MCF 10A (cell line): ENCODE results near the gene KDM4C. TPM values are rescaled to one million over a fixed set of nuclear protein-coding genes. Genes with fewer than 3 reads are reported as not detected.

Source experiments
- BruUV-seq: library from RNA; stranded (reverse); fragments of 400-500 nt; replicated peaks from 2 replicates; lab custom pipeline; 2021; lab: Mats Ljungman, UMichigan
- CTCF ChIA-PET: fragments of 300-600 bp; sonication (Branson Sonifier 250); formaldehyde crosslinking; extraction: SDS; loops from one replicate; lab custom pipeline; 2021; ENCODE audit warnings: antibody characterized with exemption, inconsistent platforms; lab: Yijun Ruan, JAX
- POLR2A ChIA-PET: fragments of 300-600, 350-650 bp; sonication (Branson Sonifier 250); formaldehyde crosslinking; extraction: SDS; loops from one replicate; lab custom pipeline; 2020; ENCODE audit warnings: antibody characterized with exemption, inconsistent platforms; lab: Yijun Ruan, JAX
- DNase-seq: peaks from one replicate; pipeline ENCODE4 v3.0.0-alpha.2; 2018; ENCODE audit not compliant: unreplicated experiment
- H3K27ac Mint-ChIP-seq: one replicate; pipeline ENCODE4 v1.8.0; 2022; ENCODE audit warnings: mild to moderate bottlenecking, low read depth, mixed read lengths; ENCODE audit not compliant: unreplicated experiment
- H3K27me3 Mint-ChIP-seq: one replicate; pipeline ENCODE4 v1.8.0; 2022; ENCODE audit warnings: mixed read lengths; ENCODE audit not compliant: insufficient read depth, unreplicated experiment
- H3K36me3 Mint-ChIP-seq: one replicate; pipeline ENCODE4 v1.8.0; 2022; ENCODE audit warnings: mild to moderate bottlenecking, moderate library complexity, mixed read lengths; ENCODE audit not compliant: insufficient read depth, unreplicated experiment
- H3K4me1 Mint-ChIP-seq: one replicate; pipeline ENCODE4 v1.8.0; 2022; ENCODE audit warnings: mixed read lengths; ENCODE audit not compliant: insufficient read depth, unreplicated experiment
- H3K4me3 Mint-ChIP-seq: one replicate; pipeline ENCODE4 v1.8.0; 2022; ENCODE audit warnings: mild to moderate bottlenecking, moderate library complexity, mixed read lengths; ENCODE audit not compliant: unreplicated experiment
- H3K9me3 Mint-ChIP-seq: one replicate; pipeline ENCODE4 v1.8.0; 2022; ENCODE audit warnings: mixed read lengths; ENCODE audit not compliant: unreplicated experiment
- CTCF ChIP-seq: fragments of 200-600 bp; IDR thresholded peaks from one replicate; pipeline ENCODE4 v1.8.0; 2022; ENCODE audit warnings: antibody characterized with exemption, mild to moderate bottlenecking; ENCODE audit not compliant: unreplicated experiment
- intact Hi-C: fragments of 100-400 bp; cut with micrococcal nuclease; formaldehyde crosslinking; loops from 2 replicates; pipeline ENCODE4 v1.14.1; 2022
- total RNA-seq: library from RNA; stranded (reverse); gene quantifications from 2 replicates; pipeline ENCODE4 v1.2.3, GENCODE V29; 2022

The KDM4C gene
- total RNA-seq, 1 experiment from 2014 or later: 29.5 TPM

- Mint-ChIP-seq H3K9me3 (peaks cover 3% of the 10 kb centered on the region), H3K4me3 (no peak overlapping the region), H3K27me3 (no peaks in the 10 kb centered on the region), H3K36me3 (no peaks in the 10 kb centered on the region), H3K27ac (no peak overlapping the region), H3K4me1 (peaks cover 2% of the 10 kb centered on the region)
- intact Hi-C loops: no loop called here
- POLR2A ChIA-PET: no interaction called here
- CTCF ChIA-PET: interaction anchor here (1.0 kb wide), 1 partner anchor 22 kb away, joined by 5 read pairs; no protein-coding TSS in a partner anchor
- DNase-seq: no peak
- no peak for TF ChIP-seq CTCF
- BruUV-seq: no TSS peak
Measured at GRCh38 chr9:7212101-7212500, 454.3 kb downstream of the KDM4C start.

DNA sequence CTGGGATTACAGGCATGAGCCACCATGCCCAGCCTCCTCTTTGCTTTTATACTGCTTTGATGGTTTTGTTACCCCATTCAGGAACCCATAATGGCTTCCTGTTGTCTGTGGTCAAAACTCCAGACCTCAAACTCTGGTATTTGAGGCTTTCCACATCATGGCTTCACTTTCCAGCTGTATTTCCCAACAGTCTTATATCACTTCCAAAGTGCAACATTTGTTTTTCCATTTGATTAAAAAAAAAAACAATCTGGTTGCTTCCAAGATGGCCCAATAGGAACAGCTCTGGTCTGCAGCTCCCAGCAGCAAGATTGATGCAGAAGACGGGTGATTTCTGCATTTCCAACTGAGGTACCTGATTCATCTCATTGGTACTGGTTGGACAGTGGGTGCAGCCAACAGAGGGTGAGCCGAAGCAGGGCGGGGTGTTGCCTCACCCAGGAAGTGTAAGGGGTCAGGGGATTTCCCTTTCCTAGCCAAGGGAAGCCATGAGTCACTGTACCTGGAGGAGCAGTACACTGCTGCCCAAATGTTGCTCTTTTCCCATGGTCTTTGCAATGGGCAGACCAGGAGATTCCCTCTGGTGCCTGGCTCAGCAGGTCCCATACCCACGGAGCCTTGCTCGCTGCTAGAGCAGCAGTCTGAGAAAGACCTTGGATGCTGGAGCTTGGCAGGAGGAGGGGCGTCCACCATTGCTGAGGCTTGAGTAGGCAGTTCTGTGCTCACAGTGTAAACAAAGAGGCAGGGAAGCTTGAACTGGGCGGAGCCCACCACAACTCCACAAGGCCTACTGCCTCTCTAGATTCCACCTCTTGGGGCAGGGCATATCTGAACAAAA is 458.4 kb downstream of the KDM4C start:
- H3K27me3 Mint-ChIP-seq: no peaks in the 10 kb centered on the region
- no peak overlapping the region for H3K4me3 Mint-ChIP-seq
- POLR2A ChIA-PET: interaction anchor here (0.6 kb wide), 1 partner anchor 281 kb away, joined by 3 read pairs; no protein-coding TSS in a partner anchor
- H3K4me1 Mint-ChIP-seq: peaks cover 5% of the 10 kb centered on the region
- DNase-seq: peak; percentile 94
- CTCF ChIA-PET: interaction anchor here (0.9 kb wide), 1 partner anchor 31 kb away, joined by 3 read pairs; no protein-coding TSS in a partner anchor
- peaks cover 15% of the 10 kb centered on the region for H3K9me3 Mint-ChIP-seq
- no peak overlapping the region for H3K27ac Mint-ChIP-seq
- BruUV-seq: no TSS peak
- TF ChIP-seq CTCF: no peak
- peaks cover 6% of the 10 kb centered on the region for H3K36me3 Mint-ChIP-seq
- intact Hi-C loops: no loop called here

GRCh38 chr9:7223981-7224380 is 466.2 kb downstream of the KDM4C start:
- CTCF ChIA-PET: interaction anchor here (0.6 kb wide), 1 partner anchor 10 kb away, joined by 3 read pairs; no protein-coding TSS in a partner anchor
- TF ChIP-seq CTCF: no peak
- Mint-ChIP-seq H3K4me3 (no peak overlapping the region), H3K36me3 (peaks cover 2% of the 10 kb centered on the region), H3K27me3 (peaks cover 6% of the 10 kb centered on the region), H3K27ac (no peak overlapping the region), H3K4me1 (no peaks in the 10 kb centered on the region), H3K9me3 (peaks cover 3% of the 10 kb centered on the region)
- BruUV-seq: no TSS peak
- POLR2A ChIA-PET: no interaction called here
- intact Hi-C loops: no loop called here
- DNase-seq: peak; percentile 12

Other genes starting within 250 kb of the KDM4C start
- gene GLDC, start 112.2 kb upstream of the KDM4C start, total RNA-seq: 2.9 and 3.3 TPM in 2 replicates